ENCODE results near the gene PCDH12.

PCDH12 gene

GRCh38 chr5:141913560-141914198 lies 44.3 kb downstream of the PCDH12 start:
- ATAC-seq (ENCODE audit: low read depth): no peak
- no peak for TF ChIP-seq CTCF (IDR thresholded peaks at IDR 0.05; ENCODE audit: poor library complexity, severe bottlenecking)
- DNase-seq (ENCODE audit: low spot score): no peak
- Histone ChIP-seq H3K27ac (ENCODE audit: poor library complexity, severe bottlenecking) (no peak overlapping the region), H3K36me3 (ENCODE audit: low read depth) (no peaks in the 10 kb centered on the region), H3K4me3 (ENCODE audit: severe bottlenecking) (no peak overlapping the region), H3K27me3 (ENCODE audit: insufficient read depth, poor library complexity, severe bottlenecking) (peaks cover 8% of the 10 kb centered on the region), H3K9me3 (ENCODE audit: severe bottlenecking) (no peaks in the 10 kb centered on the region), H3K4me1 (ENCODE audit: insufficient read depth, poor library complexity, severe bottlenecking) (no peaks in the 10 kb centered on the region)

GRCh38 chr5:141910271-141910673 lies 47.7 kb downstream of the PCDH12 start:
- TF ChIP-seq CTCF (IDR thresholded peaks at IDR 0.05; ENCODE audit: poor library complexity, severe bottlenecking): no peak
- no peak overlapping the region for H3K27ac ChIP-seq (ENCODE audit: poor library complexity, severe bottlenecking)
- H3K27me3 ChIP-seq (ENCODE audit: insufficient read depth, poor library complexity, severe bottlenecking): peaks cover 8% of the 10 kb centered on the region
- no peak for DNase-seq (ENCODE audit: low spot score)
- H3K4me1 ChIP-seq (ENCODE audit: insufficient read depth, poor library complexity, severe bottlenecking): no peaks in the 10 kb centered on the region
- ATAC-seq (ENCODE audit: low read depth): peak; percentile 63
- no peak overlapping the region for H3K4me3 ChIP-seq (ENCODE audit: severe bottlenecking)
- H3K9me3 ChIP-seq (ENCODE audit: severe bottlenecking): no peaks in the 10 kb centered on the region
- no peaks in the 10 kb centered on the region for H3K36me3 ChIP-seq (ENCODE audit: low read depth)

DNA sequence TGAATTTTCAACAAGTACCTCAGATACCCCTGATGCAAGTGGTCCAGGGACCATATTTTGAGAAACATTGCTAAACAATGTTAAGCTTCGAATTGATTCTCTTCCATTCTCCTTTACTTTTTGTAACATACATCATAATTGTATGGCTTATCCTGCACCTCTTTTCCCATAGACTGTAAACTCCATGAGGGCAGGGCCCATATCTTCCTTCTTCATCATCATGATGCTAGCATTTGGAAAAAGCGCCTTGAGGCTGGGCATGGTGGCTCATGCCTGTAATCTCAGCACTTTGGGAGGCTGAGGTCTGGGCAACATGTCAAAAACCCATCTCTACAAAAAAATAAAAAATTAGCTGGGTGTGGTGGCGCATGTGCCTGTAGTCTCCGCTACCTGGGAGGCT lies 48.8 kb downstream of the PCDH12 start:
- no peaks in the 10 kb centered on the region for H3K9me3 ChIP-seq (ENCODE audit: severe bottlenecking)

DNA sequence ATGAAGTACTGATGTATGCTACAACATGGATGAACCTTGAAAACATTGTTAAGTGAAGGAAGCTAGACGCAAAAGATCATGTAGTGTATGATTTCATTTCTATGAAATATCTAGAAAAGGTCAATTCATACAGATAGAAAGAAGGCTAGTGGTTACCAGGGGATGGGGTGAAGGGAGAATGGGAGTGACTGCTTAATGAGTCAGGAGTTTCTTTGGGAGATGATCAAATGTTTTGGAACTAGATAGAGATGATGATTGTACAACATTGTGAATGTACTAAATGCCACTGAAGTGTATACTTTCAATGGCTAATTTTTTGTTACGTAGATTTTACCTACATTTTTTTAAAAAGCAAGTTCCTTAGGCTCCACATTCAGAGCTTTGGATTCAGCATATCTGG lies 49.2 kb downstream of the PCDH12 start:
- H3K4me3 ChIP-seq (ENCODE audit: severe bottlenecking): no peak overlapping the region
- ATAC-seq (ENCODE audit: low read depth) (peak; percentile 70), DNase-seq (ENCODE audit: low spot score) (no peak)
- H3K36me3 ChIP-seq (ENCODE audit: low read depth): no peaks in the 10 kb centered on the region
- peaks cover 5% of the 10 kb centered on the region for H3K27me3 ChIP-seq (ENCODE audit: insufficient read depth, poor library complexity, severe bottlenecking)
- H3K27ac ChIP-seq (ENCODE audit: poor library complexity, severe bottlenecking): no peak overlapping the region
- H3K9me3 ChIP-seq (ENCODE audit: severe bottlenecking): no peaks in the 10 kb centered on the region
- no peak for TF ChIP-seq CTCF (IDR thresholded peaks at IDR 0.05; ENCODE audit: poor library complexity, severe bottlenecking)
- no peaks in the 10 kb centered on the region for H3K4me1 ChIP-seq (ENCODE audit: insufficient read depth, poor library complexity, severe bottlenecking)

More for the DNA sequence above, 48.8 kb downstream of the PCDH12 start:
- no peak for TF ChIP-seq CTCF (IDR thresholded peaks at IDR 0.05; ENCODE audit: poor library complexity, severe bottlenecking)
- Histone ChIP-seq H3K27me3 (ENCODE audit: insufficient read depth, poor library complexity, severe bottlenecking) (peaks cover 8% of the 10 kb centered on the region), H3K4me1 (ENCODE audit: insufficient read depth, poor library complexity, severe bottlenecking) (no peaks in the 10 kb centered on the region), H3K36me3 (ENCODE audit: low read depth) (no peaks in the 10 kb centered on the region), H3K27ac (ENCODE audit: poor library complexity, severe bottlenecking) (no peak overlapping the region), H3K4me3 (ENCODE audit: severe bottlenecking) (no peak overlapping the region)
- DNase-seq (ENCODE audit: low spot score): no peak
- ATAC-seq (ENCODE audit: low read depth): no peak

- H3K27me3 ChIP-seq (ENCODE audit: insufficient read depth, poor library complexity, severe bottlenecking): no peaks in the 10 kb centered on the region
- DNase-seq (ENCODE audit: low spot score): no peak
- no peak for ATAC-seq (ENCODE audit: low read depth)
- H3K4me3 ChIP-seq (ENCODE audit: severe bottlenecking): no peak overlapping the region
- H3K36me3 ChIP-seq (ENCODE audit: low read depth): no peaks in the 10 kb centered on the region
- H3K4me1 ChIP-seq (ENCODE audit: insufficient read depth, poor library complexity, severe bottlenecking): no peaks in the 10 kb centered on the region
- TF ChIP-seq CTCF (IDR thresholded peaks at IDR 0.05; ENCODE audit: poor library complexity, severe bottlenecking): no peak
- no peaks in the 10 kb centered on the region for H3K9me3 ChIP-seq (ENCODE audit: severe bottlenecking)
- no peak overlapping the region for H3K27ac ChIP-seq (ENCODE audit: poor library complexity, severe bottlenecking)
Observed at GRCh38 chr5:141906972-141907371, 51.0 kb downstream of the PCDH12 start.
